Measurements from ENCODE around the gene ZNF423.

The ZNF423 gene

GRCh38 chr16:49460786-49461470 is 395.0 kb downstream of the ZNF423 start:
- TF ChIP-seq CTCF (IDR thresholded peaks at IDR 0.05; ENCODE audit: low read depth, low read length): no peak
- no peak for DNase-seq
- Histone ChIP-seq H3K9me3 (ENCODE audit: severe bottlenecking) (no peaks in the 10 kb centered on the region), H3K27ac (no peak overlapping the region), H3K4me3 (ENCODE audit: low read depth, low read length) (no peak overlapping the region), H3K36me3 (no peaks in the 10 kb centered on the region), H3K27me3 (ENCODE audit: insufficient read depth, low read depth, severe bottlenecking) (no peaks in the 10 kb centered on the region)

- no peak for TF ChIP-seq CTCF (IDR thresholded peaks at IDR 0.05; ENCODE audit: low read depth, low read length)
- H3K4me3 ChIP-seq (ENCODE audit: low read depth, low read length): no peak overlapping the region
- no peaks in the 10 kb centered on the region for H3K9me3 ChIP-seq (ENCODE audit: severe bottlenecking)
- H3K27me3 ChIP-seq (ENCODE audit: insufficient read depth, low read depth, severe bottlenecking): no peaks in the 10 kb centered on the region
- H3K36me3 ChIP-seq: no peaks in the 10 kb centered on the region
- no peak for DNase-seq
- no peak overlapping the region for H3K27ac ChIP-seq
Observed at GRCh38 chr16:49459953-49460735, 395.8 kb downstream of the ZNF423 start.

DNA sequence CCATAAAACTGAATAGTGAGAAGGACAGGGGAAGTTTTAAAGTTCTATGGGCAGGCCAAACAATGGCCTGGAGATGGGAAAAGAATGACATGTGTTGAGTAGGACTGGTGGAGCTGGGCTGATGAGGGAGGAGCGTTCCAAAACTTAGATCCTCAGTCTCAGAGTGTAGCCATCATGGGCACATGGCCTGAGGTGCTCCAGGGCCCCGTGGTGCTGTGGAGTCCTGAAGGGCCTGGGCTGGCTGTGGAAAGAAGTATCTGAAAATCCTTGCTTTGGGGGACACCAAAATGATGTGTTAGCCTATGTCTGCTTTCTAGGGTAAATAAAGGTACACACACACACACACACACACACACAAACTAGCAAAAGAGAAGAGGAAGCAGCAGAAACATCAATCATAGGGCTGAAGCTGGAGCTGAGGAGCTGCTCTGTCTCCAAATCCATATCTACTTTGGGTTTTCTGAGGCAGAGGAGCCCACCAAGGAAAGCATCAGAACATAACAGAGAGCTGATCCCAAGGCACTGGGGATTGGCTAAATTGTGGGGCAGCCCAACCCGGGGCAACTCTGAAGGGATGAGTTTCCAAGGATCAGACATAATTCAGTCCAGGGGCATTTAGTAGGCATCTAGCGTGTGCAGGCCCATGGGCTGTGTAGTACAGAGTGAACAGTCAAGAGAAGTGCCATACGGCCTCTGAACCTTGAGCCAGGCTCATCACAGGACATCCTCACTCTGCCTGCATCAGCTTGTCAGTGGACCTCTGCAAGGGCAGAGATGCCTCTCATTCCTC is 397.1 kb downstream of the ZNF423 start:
- no peak for DNase-seq
- TF ChIP-seq CTCF (IDR thresholded peaks at IDR 0.05; ENCODE audit: low read depth, low read length): no peak
- no peaks in the 10 kb centered on the region for H3K27me3 ChIP-seq (ENCODE audit: insufficient read depth, low read depth, severe bottlenecking)

GRCh38 chr16:49458243-49458642 is 397.7 kb downstream of the ZNF423 start:
- H3K4me3 ChIP-seq (ENCODE audit: low read depth, low read length): no peak overlapping the region
- no peak for TF ChIP-seq CTCF (IDR thresholded peaks at IDR 0.05; ENCODE audit: low read depth, low read length)
- DNase-seq: no peak
- H3K27me3 ChIP-seq (ENCODE audit: insufficient read depth, low read depth, severe bottlenecking): no peaks in the 10 kb centered on the region
- no peak overlapping the region for H3K27ac ChIP-seq
- no peaks in the 10 kb centered on the region for H3K9me3 ChIP-seq (ENCODE audit: severe bottlenecking)
- no peaks in the 10 kb centered on the region for H3K36me3 ChIP-seq

More for the DNA sequence above, 397.1 kb downstream of the ZNF423 start:
- H3K4me3 ChIP-seq (ENCODE audit: low read depth, low read length): no peak overlapping the region
- H3K9me3 ChIP-seq (ENCODE audit: severe bottlenecking): no peaks in the 10 kb centered on the region
- H3K36me3 ChIP-seq: no peaks in the 10 kb centered on the region
- H3K27ac ChIP-seq: no peak overlapping the region

DNA sequence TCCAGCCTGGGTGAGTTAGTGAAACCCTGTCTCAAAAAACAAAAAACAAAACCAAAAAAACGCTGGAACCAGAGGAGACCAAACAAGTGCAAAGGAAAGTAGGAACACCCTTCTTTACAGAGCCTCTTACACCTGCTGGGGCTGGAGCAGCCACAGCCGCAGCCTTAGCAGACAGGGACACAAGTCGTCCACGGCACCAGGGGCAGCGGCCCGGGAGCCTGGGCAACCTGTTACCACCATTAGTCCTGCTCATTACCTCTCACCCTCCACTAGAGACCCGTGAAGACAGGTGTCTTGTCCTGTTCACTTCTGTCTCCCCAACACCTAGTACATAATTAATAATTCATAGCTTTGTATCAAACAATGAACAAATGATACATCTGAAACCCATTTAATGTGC is 398.7 kb downstream of the ZNF423 start:
- no peaks in the 10 kb centered on the region for H3K36me3 ChIP-seq
- H3K4me3 ChIP-seq (ENCODE audit: low read depth, low read length): no peak overlapping the region
- no peaks in the 10 kb centered on the region for H3K9me3 ChIP-seq (ENCODE audit: severe bottlenecking)
- H3K27ac ChIP-seq: no peak overlapping the region
- no peaks in the 10 kb centered on the region for H3K27me3 ChIP-seq (ENCODE audit: insufficient read depth, low read depth, severe bottlenecking)
- no peak for TF ChIP-seq CTCF (IDR thresholded peaks at IDR 0.05; ENCODE audit: low read depth, low read length)
- no peak for DNase-seq
